Ishikawa (cell line): ENCODE data around the gene SLC5A10.

Experiments used
- CEBPB ChIP-seq: IDR thresholded peaks from 2 replicates; pipeline ENCODE4 v1.6.1; 2012
- CREB1 ChIP-seq: IDR thresholded peaks from 2 replicates; pipeline ENCODE4 v1.6.1; 2012; ENCODE audit warnings: low read depth
- EGR1 ChIP-seq: IDR thresholded peaks from 2 replicates; pipeline ENCODE4 v1.6.1; 2012
- EP300 ChIP-seq: IDR thresholded peaks from 2 replicates; pipeline ENCODE4 v1.6.1; 2012; ENCODE audit warnings: borderline replicate concordance
- FOXM1 ChIP-seq: IDR thresholded peaks from 2 replicates; pipeline ENCODE4 v1.6.1; 2012; ENCODE audit warnings: low read depth, borderline replicate concordance
- MAX ChIP-seq: IDR thresholded peaks from 2 replicates; pipeline ENCODE4 v1.6.1; 2012
- NFIC ChIP-seq: IDR thresholded peaks from 2 replicates; pipeline ENCODE4 v1.6.1; 2012
- RAD21 ChIP-seq: IDR thresholded peaks from 2 replicates; pipeline ENCODE4 v1.6.1; 2012; ENCODE audit warnings: low read depth
- REST ChIP-seq: IDR thresholded peaks from 2 replicates; pipeline ENCODE4 v1.6.1; 2012; ENCODE audit warnings: low read depth, mild to moderate bottlenecking
- TAF1 ChIP-seq: IDR thresholded peaks from 2 replicates; pipeline ENCODE4 v1.6.1; 2012; ENCODE audit warnings: low read depth, mild to moderate bottlenecking
- TCF12 ChIP-seq: IDR thresholded peaks from 2 replicates; pipeline ENCODE4 v1.6.1; 2012; ENCODE audit warnings: low read depth
- TEAD4 ChIP-seq: IDR thresholded peaks from 2 replicates; pipeline ENCODE4 v1.6.1; 2012
- USF1 ChIP-seq: IDR thresholded peaks from 2 replicates; pipeline ENCODE4 v1.6.1; 2012
- YY1 ChIP-seq: IDR thresholded peaks from 2 replicates; pipeline ENCODE4 v1.6.1; 2012; ENCODE audit warnings: low read depth
- ZBTB7A ChIP-seq: IDR thresholded peaks from 2 replicates; pipeline ENCODE4 v1.6.1; 2012; ENCODE audit warnings: low read depth

SLC5A10 gene

GRCh38 chr17:18932360-18933055 is 19.5 kb upstream of the SLC5A10 start:
- no peak for TF ChIP-seq TEAD4
- no peak for TF ChIP-seq CEBPB
- no peak for TF ChIP-seq CREB1
- no peak for TF ChIP-seq TAF1
- TF ChIP-seq ZBTB7A, result no peak
- no peak for TF ChIP-seq USF1
- no peak for TF ChIP-seq YY1
- TF ChIP-seq TCF12, result no peak
- no peak for TF ChIP-seq NFIC
- TF ChIP-seq REST, result no peak
- TF ChIP-seq RAD21, result no peak
- TF ChIP-seq FOXM1, result no peak
- TF ChIP-seq EP300, result no peak
- TF ChIP-seq EGR1, result no peak
- no peak for TF ChIP-seq MAX

DNA sequence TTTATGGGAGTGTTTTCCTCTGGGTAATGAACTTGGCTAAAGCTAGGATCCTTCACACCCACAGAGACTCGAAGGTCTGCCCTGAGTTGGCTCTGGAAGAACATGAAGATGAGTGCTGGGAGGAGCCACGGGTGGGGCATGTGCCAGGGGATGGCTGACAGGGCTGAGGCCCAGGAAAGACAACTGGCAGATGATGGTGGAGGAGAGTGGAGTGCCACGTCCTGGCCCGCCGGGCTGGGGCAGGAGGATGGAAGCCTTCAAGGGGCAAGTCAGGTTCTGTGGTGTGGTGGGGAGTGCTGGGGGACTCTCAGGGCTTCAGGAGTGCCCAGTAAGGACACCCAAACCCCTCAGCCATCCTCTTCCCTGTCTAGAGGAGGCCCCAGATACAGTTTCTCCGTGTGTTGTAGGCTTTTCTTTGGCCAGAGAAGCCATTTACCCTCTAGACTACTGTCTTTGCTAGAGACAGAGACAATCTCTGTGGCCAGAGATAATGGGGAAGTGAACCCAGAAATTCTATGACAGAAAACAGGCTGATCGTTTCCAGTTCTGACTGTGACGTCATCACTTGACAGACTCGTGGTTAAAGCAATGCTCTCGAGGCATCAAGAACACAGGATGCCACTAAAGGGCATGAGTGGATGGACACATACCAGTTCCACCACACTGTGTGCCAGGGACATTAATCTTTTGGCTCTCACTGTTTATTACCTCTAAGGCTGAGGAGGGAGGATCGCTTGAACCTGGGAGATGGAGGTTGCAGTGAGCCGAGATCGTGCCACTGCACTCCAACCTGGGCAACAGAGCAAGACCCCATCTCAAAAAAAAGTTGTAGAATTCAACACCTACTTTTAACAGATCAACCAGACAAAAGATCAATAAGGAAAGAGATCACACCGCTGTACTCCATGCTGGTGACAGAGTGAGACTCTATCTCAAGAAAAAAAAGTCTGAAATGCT is 18.6 kb upstream of the SLC5A10 start:
- TF ChIP-seq FOXM1 (no peak), REST (no peak), CEBPB (no peak), EGR1 (no peak), TAF1 (no peak), MAX (no peak), CREB1 (no peak)

DNA sequence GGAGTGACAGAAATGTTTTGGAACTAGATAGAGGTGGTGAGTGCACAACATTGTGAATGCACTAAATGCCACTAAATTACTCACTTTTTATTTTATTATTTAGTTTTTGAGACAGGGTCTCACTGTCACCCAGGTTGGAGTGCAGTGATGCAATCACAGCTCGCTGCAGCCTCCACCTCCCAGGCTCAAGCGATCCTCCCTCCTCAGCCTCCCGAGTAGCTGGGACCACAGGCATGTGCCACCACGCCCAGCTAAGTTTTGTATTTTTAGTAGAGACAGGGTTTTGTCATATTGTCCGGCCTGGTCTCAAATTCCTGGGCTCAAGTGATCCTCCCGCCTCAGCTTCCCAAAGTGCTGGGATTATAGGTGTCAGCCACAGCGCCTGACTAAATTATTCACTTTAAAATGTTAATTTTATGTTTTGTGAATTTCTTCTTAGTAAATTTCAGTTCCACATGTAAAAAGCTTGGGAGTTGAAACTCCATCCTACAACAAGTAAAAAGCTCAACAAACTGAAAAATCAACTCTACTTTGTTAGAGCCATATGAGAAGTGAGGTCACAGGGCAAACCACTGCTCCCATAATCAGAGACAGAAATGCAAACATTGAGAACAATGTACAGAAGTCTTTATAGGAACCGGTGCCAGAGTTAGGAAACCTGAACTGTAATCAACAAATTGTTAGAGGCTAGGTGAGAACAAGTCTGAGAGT is 13.8 kb upstream of the SLC5A10 start:
- no peak for TF ChIP-seq YY1
- no peak for TF ChIP-seq NFIC
- no peak for TF ChIP-seq CEBPB
- no peak for TF ChIP-seq TCF12
- TF ChIP-seq MAX, result no peak
- no peak for TF ChIP-seq FOXM1

DNA sequence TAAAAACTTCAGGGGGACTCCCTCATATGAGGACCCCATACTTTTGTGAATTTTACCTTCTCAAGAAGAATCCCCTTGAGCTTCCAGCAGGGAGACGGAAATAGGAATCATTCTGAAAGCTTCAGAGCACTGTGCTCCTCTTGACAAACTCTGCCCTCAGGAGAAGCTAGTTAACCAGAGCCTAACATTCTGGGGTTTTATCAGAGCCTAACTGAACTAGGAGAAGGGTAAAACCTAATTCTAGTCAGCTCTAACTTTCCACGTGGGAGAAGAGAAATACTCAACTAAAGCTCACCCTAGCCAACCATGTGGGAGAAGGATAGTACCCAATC is 13.3 kb upstream of the SLC5A10 start:
- no peak for TF ChIP-seq EGR1

- TF ChIP-seq CEBPB, result no peak
- no peak for TF ChIP-seq CREB1
- TF ChIP-seq ZBTB7A, result no peak
- TF ChIP-seq FOXM1, result no peak
- TF ChIP-seq TAF1, result no peak
Measured at GRCh38 chr17:18944646-18945045, 7.3 kb upstream of the SLC5A10 start.

DNA sequence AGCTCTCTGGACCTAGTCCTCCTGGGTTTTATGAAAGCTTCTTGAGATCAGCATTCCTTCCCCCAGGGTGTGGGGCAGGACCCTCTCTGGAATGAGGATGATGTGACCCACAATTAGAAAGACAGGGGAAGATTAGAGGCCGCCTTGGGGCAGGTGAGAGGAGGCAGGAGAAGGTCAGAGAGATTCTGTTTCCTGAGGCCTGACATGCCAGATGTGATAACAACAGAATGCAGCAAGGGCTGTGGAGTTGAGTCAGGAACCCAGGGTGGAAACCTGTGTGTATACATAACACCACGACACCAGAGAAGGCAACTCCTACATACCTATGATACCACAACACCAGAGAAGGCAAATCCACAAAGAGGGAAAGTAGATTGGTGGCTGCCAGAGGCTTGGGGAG is 5.4 kb upstream of the SLC5A10 start:
- no peak for TF ChIP-seq TAF1
- TF ChIP-seq USF1, result no peak
- TF ChIP-seq TEAD4, result no peak
- no peak for TF ChIP-seq FOXM1
- TF ChIP-seq MAX, result no peak
- TF ChIP-seq CEBPB, result no peak
- no peak for TF ChIP-seq RAD21
- TF ChIP-seq ZBTB7A, result no peak
